Stimulated activated CD4-positive, alpha-beta T cell treated with anti-CD3 and anti-CD28 coated beads, TNF-alpha, amount 100 ng/mL, for 4 hours (primary cell): ENCODE results near the gene CAND1.
"Not testable (repeated sequence)": the region's sequence is repeated elsewhere in the genome, so short reads cannot be mapped to it uniquely, and the experiment has no call there.

Experiments
- DNase-seq, 3 experiments: peaks; one replicate each; pipeline ENCODE4 v3.0.0-alpha.2; 2020; ENCODE audit warnings: low read depth in 3 of 3

CAND1 gene

DNA sequence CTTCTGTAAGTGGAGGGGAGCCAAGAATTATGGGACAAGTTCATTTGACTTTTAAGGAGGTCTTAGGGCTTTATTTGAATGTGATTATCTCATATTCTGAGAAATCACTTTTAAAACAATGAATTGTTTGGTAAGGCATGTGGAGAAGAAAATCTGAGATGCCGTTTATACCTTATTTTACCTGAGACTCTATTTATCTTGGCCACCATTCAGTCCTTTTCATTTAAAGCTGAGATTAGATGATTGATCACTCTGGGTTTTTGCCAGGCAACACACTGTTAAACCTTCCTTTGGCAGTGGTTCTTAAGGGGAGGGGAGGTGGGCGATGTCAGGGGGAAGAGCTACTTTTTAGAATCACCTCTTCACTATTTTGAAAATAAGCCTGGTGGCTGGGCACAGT lies 11.4 kb downstream of the CAND1 start:
- DNase-seq, result no peak

DNA sequence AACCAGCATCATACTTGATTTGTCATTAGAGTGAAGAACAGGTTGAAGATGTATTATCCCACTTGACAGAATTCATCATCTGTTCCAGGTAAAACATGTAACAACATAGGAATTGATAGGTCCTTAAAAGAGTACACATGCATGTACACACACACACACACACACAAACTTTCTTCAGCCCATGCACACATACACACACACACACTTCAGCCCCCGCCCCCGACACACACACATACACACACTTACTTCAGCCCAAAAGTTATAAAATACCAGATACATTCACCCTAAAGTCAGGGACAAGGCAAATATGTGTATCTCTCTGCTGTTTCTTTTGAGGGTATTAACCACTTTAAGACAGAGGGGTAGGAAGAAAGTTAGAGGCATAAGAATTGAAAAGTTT lies 15.4 kb downstream of the CAND1 start:
- no peak for DNase-seq

DNA sequence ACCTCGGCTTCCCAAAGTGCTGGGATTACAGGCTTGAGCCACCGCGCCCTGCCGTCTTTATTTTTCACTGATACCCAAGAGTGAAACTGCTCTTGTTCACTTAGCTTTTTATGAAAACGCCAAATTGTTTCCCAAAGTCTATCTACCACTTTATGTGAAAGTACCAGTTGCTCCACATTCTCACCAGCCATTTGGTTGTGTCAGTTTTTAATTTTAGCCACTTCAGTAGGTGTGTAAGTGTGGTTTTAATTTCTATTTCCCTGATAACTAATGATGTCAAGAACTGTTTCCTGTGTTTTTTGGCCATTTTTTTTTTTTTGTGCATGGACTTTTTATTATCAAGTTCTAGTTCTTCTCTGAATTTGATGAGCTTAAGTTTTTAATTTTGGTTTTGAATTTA lies 17.1 kb downstream of the CAND1 start:
- no peak for DNase-seq

DNA sequence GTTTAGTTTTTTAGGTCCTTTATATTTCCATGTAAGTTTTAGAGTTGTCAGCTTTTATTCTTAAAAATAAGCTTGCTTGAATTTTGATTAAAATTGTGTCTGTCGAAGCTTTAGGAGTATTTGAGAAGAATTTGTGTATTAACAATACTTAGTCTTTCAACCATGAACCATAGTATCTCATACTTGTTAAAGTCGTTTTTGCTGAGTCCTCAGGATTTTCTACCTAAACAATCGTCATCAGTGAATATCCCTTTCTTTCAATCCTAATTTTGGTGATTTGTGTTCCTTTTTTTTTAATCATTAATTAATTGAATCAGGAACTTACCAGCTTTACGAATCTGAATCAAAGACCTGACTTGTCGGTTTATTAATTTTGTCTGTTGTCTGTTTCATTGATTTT lies 18.2 kb downstream of the CAND1 start:
- no peak for DNase-seq

DNA sequence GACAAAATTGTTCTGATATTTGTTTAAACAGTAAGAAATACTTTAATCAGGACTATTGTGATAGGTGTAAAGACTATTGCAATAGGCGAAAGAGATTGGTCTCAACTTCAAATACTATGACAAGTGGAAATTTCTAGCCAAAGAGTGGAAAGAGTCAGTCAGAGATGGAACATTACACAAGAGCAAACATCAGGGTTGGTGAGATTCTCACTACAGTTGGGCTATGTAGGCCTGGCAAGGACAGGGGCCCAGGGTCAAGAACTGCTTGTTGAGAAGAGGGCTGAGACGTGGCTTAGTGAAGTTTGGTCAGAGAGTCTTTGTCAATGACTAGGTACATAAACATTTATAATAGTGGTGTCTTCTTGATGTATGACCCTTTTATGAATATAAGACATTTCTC lies 19.4 kb downstream of the CAND1 start:
- DNase-seq, result no peak

DNA sequence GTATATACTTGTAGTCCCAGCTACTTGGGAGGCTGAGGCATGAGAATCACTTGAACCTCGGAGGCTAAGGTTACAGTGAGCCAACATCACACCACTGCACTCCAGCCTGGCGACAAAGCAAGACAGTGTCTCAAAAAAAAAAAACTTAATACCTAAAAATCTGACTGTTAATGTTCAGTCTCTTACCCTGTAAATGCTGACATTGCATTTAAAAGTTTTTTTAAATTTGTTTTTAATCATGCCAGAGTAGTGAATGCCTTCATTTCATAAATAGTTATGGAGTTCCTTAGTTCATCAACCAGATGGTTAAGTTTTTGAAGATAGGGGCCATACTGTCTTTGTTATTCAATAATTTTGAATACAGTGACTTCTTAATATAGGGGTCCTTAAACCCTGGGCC lies 21.2 kb downstream of the CAND1 start:
- no peak for DNase-seq

DNA sequence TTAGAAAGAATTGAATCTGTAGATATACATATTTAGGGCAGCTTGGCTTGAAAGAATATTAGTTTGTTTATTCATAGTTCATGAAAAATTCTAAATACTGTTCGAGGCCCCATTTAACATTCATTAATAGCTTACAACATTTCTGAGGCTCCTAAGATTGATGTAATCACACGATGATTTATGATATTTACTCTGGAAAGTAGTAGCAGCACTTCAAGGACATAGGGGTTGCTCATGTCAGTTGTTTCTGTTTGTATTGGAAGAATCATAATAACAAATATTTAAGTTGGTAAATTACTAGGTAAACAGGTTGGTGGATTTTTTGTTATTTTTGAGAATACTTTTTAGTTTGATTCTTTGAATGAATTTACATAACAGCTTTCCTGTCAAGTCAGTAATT lies 30.4 kb downstream of the CAND1 start:
- DNase-seq, result no peak

DNA sequence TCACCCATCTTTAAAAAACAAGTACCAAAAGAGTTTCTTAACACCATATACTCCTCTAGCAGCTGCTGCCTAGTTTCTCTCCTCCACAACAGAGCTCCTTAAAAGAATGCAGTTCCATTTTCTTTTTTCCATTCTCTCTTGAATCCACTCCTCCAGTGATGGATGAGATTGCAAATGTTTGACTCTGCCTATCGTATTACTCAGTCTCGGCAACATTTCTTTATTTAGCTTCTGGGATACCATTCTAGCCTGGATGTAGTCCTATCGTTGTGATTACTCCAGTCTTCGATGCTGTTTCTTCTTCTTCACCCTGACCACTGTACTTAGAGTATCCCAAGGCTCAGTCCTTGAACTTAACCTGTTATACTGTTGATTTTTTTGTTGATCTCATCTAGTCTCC lies 30.8 kb downstream of the CAND1 start:
- no peak for DNase-seq

DNA sequence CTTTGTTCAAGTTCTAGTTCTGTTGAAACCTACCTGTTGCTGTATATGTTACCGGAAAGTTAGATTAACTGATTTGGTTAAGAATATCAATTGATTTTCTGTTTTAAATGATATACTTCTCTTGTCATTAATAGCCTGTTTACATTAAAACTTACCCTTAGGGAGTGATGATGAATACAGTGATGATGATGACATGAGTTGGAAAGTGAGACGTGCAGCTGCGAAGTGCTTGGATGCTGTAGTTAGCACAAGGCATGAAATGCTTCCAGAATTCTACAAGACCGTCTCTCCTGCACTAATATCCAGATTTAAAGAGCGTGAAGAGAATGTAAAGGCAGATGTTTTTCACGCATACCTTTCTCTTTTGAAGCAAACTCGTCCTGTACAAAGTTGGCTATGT lies 33.0 kb downstream of the CAND1 start:
- no peak for DNase-seq

DNA sequence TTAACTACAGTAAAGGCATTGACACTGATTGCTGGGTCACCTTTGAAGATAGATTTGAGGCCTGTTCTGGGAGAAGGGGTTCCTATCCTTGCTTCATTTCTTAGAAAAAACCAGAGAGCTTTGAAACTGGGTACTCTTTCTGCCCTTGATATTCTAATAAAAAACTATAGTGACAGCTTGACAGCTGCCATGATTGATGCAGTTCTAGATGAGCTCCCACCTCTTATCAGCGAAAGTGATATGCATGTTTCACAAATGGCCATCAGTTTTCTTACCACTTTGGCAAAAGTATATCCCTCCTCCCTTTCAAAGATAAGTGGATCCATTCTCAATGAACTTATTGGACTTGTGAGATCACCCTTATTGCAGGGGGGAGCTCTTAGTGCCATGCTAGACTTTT lies 36.4 kb downstream of the CAND1 start:
- DNase-seq, result no peak

DNA sequence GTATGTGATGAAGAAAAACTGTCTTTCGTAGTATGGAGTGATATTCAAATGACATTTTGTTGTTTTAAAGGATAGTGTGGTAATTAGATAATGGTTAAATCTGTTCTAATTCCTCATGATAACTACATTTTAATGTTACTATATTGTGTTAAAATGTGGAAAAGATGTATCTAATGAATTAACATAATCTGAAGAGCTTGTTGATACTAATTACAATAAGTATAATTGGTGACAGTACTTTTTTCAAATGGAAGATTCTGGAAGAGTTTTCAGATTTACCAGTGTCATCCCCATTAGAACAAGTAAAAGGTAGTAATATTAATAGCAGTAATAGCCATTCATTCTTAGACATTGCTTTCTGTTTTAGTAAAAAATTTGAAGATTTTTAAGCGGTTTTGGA lies 37.6 kb downstream of the CAND1 start:
- no peak for DNase-seq

DNA sequence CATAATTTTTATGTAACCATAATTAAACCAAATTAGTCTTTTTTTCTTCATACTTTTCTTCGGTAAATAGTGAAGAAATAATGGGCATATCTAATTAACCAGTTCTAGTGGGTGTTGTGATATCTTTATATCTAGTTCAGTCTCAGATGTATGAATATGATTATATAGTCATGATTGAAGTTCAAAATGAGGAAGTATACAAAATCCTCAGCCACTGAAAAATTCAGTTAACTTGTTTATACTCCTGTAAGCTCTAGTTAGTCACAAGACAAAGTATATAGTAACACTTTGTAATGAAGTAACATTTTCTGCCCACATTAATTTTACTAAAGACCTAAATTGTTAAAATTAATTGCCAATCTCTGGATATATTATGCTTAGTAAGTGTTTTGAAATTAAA lies 46.5 kb downstream of the CAND1 start:
- no peak for DNase-seq

DNA sequence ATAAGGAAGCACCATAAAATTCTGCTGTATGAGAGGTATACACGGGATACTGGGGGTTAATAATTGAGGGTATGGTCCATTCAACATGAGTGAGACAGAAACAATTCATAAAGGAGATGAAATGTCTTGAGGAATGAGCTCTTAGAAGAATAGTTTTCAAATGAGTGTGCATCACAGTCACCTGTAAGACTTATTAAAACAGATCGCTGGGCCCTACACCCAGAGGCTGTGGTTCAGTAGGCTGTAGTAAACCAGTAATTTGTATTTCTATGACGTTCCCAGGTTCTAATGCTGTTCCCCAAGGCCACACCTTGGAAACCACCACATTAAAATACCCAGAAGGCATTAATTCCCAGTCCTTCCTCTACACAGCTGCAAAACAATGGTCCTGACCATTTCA lies 49.6 kb downstream of the CAND1 start:
- DNase-seq, result no peak

DNA sequence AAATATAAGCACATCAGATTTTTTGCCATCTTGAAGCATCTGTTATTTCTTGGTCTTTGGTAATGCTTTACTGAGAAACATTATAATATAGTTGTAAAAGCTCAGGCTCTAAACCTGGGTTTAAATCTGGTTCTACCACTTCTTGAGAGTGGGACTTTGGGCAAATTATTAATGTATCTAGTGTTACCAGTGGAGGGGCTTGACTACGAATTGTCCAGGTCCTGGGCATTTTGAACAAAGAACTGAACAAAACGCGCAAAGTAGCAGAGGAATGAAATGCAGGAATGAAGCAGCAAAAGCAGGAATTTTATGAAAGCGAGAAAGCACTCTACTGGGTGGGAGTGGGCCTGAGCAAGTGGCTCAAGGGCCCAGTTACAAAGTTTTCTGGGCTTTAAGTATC lies 50.8 kb downstream of the CAND1 start:
- no peak for DNase-seq

DNA sequence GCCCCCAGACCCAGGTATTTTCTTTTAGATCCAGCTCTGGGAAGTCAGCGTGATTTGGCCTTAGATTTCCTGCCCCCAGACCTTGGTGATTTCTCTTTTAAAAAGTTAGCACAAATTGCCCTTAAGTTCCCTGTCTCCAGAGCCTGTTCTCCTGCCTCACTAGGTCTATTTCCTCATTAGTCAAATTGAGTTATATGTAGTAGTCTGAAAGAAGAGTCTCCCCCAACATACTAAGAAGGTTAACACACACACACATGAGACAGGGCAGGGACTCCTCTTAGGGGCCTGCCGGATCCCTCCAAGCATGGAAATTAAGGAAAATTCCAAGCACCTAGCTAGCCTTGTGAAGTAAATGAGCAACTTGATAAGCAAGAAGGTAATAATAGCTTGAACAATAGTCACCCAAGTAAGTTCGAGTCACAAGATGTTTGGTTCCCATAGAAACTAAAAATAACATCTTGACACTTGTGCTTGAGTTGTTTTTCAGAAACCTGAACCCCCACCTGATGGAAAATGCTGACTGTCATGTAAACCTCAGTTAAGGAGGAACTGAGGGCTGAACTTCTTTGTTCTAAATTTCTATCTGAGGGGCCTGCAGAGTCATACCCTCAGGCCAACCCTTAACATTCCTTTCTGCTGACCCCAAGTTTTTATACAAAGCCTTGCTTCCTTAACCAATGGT lies 51.6 kb downstream of the CAND1 start:
- DNase-seq, result no peak

DNA sequence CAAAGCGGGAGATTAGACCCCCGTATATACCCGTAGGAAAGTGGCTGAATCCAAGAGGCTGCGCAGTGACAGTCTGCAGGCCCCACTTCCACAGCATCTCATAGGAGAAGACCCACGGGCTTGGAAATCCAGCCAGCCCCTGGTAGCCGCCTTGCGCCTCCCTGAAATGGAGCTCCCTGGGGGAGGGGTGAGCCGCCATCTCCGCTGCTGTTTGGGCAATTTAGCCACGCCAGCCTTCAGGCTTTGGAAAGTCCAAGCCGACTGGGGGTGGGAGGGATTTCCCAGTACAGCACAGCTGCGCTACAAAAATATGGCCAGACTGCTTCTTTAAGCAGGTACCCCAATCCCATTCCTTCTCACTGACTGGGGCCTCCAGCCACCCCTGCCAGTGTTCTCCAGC lies 53.4 kb downstream of the CAND1 start:
- no peak for DNase-seq

DNA sequence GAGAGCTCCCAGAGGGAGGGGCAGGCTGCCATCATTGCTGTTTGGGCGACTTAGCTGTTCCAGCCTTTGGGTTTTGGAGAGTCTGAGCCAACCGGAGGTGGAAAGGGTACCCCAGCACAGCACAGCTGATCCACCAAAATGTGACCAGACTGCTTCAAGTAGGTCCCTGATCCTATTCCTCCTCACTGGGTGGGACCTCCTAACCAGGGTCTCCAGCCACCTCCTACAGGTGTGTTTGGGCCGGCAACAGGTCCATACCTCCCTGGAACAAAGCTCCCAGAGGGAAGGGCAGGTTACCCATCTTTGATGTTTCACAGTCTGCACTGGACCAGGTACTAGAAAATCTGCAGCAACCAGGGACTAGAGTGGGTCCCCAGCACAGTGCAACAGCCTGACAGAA lies 53.8 kb downstream of the CAND1 start:
- no peak for DNase-seq

DNA sequence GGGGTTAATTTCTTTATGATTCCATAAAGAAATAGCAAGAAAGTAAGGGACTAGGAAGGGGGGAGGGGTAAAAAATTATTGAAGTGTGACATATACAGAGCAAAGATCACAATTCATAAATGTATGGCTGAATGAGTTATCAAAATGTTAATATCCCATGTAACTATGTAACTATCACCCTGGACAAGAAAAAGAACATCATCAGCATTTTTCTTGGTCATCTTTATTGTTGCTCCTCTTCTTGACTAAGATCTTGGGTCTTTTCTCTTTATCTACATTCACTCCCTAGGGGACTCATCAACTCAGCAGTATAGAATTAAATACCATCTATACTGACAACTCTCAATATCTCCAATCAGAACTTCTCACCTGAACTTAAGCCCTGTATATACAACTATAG lies 57.5 kb downstream of the CAND1 start:
- no peak for DNase-seq

DNA sequence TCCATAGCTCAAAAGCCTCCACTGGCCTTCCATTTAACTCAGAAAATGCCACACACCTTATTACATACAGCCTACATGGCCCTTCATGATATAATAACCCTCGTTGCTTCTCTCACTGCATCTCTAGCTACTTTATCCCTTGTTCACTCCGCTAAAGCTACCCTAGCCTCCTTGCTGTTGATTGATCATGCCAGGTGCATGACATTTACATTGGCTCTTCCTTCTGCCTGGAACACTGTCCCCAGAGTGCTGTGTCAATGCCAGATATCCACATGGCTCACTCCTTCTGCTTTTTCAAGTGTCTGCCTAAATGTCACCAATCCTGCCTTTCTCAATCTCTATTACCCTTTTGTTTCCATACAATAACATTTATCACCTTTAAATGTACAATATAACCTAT lies 58.3 kb downstream of the CAND1 start:
- no peak for DNase-seq

DNA sequence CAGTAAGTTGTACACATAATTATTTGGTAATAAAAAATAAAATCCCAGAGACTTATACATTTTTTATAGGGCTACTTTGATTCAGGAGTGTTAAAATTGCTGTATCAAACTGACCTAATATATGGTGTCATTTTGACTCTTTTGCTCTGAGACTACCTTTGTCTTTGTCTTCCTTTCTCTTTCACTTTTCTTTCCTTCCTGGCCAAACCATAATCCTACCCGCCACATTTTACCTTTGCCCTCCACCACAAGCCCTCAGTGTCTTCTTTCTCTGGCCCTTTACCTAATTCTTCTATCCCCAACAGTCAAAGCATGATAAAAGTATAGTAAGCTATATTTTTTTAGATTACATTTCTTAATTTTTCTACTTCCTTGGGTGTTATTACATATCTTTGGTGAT lies 62.0 kb downstream of the CAND1 start:
- no peak for DNase-seq

DNA sequence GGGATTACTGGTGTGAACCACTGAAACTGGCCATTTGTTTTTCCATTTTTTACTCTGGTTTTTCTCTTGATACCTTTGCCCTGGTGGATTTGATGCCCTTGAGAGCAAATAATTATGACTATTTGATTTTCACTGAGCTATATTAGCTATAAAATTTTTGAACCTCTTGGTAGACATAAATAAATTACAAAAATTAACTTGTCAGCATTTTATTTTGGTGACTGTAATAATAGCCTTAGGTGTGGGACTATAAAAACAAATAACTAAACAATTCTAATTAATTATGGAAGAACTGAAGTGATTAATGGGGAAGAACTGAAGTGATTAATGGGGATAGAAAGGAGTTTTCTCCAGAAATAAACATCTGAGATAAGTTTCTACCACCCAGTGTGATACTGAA lies 62.7 kb downstream of the CAND1 start:
- no peak for DNase-seq

DNA sequence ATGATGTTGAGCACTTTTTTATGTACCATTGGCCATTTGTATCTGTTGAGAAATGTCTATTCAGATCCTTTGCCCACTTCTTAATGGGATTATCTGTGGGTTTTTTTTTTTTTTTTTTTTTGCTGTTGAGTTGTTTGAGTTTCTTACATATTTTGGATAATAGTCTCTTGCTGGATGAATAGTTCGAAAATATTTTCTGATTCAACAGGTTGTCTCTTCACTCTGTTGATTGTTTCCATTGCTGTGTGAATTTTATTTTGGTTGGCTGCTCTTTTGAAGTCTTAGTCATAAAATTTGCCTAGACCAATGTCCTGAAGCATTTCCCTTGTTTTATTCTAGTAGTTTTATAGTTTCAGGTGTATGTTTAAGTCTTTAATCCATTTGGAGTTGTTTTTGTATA lies 64.5 kb downstream of the CAND1 start:
- DNase-seq, result no peak

DNA sequence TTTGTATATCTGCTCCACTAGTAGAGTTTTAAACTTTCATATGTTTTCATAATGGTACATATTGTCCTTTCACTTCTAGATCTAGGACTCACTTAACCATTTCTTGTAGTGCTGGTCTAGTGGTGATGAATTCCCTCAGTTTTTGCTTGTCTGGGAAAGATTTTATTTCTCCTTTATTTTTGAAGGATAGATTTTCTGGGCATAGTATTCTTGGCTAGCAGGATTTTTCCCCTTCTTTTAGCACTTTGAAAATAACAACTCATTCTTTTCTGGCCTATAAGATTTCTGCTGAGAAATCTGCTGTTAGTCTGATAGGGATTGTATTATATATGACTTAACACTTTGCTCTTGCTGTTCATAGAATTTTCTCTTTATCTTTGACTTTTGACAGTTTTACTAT lies 69.3 kb downstream of the CAND1 start:
- no peak for DNase-seq

DNA sequence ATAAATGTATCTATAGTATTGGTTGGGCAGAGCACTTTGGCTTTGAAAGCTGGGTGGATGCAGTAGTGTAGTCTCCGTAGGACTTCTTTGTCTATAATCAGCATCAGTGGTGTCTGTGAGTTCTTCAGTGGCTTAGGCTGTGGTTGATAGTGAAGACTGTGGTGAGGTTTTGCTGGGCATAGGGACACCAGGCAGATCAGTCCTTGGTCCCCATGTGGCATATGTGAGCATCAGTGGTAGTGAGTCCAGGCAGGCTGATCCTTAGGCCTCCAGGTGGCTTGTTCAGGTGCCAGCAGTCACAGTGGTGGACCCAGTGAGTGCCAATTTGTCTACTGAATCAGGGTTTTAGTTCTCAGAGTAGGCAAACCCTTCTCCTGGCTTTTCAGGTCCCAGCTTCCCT lies 70.4 kb downstream of the CAND1 start:
- DNase-seq, result no peak

DNA sequence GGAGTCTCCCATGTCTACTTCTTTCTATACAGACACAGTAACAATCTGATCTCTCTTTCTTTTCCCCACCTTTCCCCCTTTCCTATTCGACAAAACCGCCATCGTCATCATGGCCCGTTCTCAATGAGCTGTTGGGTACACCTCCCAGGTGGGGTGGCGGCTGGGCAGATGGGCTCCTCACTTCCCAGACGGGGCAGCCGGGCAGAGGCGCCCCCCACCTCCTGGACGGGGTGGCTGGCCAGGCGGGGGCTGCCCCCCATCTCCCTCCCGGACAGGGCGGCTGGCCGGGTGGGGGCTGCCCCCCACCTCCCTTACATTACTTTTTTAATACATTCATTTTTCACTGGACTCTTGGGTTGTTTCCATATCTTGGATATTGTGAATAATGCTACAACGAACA lies 71.9 kb downstream of the CAND1 start:
- not testable (repeated sequence) for DNase-seq
